SK-N-SH treated with all-trans-retinoic acid at 6 μM for 48 hours (cell line): ENCODE measurements around the gene RIMBP3C.
"Not testable (repeated sequence)": the region's sequence is repeated elsewhere in the genome, so short reads cannot be mapped to it uniquely, and the experiment has no call there.

Experiments used
- ARNTL ChIP-seq: fragments of 450-650 bp; formaldehyde crosslinking; IDR thresholded peaks from 2 replicates; pipeline ENCODE4 v1.5.0; 2020; ENCODE audit warnings: low read depth, mild to moderate bottlenecking, moderate library complexity, borderline replicate concordance
- TF ChIP-seq, protein P1 (sequence below): fragments of 250-450 bp; sonication (Bioruptor Pico); IDR thresholded peaks from 2 replicates; pipeline ENCODE4 v1.8.0; 2020; ENCODE audit warnings: mild to moderate bottlenecking, moderate library complexity, borderline replicate concordance

- TF ChIP-seq, protein P1, sequence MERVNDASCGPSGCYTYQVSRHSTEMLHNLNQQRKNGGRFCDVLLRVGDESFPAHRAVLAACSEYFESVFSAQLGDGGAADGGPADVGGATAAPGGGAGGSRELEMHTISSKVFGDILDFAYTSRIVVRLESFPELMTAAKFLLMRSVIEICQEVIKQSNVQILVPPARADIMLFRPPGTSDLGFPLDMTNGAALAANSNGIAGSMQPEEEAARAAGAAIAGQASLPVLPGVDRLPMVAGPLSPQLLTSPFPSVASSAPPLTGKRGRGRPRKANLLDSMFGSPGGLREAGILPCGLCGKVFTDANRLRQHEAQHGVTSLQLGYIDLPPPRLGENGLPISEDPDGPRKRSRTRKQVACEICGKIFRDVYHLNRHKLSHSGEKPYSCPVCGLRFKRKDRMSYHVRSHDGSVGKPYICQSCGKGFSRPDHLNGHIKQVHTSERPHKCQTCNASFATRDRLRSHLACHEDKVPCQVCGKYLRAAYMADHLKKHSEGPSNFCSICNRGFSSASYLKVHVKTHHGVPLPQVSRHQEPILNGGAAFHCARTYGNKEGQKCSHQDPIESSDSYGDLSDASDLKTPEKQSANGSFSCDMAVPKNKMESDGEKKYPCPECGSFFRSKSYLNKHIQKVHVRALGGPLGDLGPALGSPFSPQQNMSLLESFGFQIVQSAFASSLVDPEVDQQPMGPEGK = not testable (repeated sequence)
- not testable (repeated sequence) for TF ChIP-seq ARNTL (CRISPR knock-in tag)
These were observed 598 bp downstream of the RIMBP3C start for GRCh38 chr22:21550678-21551047.
